Measurements from ENCODE around the gene EVA1B.

- TF ChIP-seq POLR2A (IDR thresholded peaks at IDR 0.05) = no peak
- TF ChIP-seq, protein P1, sequence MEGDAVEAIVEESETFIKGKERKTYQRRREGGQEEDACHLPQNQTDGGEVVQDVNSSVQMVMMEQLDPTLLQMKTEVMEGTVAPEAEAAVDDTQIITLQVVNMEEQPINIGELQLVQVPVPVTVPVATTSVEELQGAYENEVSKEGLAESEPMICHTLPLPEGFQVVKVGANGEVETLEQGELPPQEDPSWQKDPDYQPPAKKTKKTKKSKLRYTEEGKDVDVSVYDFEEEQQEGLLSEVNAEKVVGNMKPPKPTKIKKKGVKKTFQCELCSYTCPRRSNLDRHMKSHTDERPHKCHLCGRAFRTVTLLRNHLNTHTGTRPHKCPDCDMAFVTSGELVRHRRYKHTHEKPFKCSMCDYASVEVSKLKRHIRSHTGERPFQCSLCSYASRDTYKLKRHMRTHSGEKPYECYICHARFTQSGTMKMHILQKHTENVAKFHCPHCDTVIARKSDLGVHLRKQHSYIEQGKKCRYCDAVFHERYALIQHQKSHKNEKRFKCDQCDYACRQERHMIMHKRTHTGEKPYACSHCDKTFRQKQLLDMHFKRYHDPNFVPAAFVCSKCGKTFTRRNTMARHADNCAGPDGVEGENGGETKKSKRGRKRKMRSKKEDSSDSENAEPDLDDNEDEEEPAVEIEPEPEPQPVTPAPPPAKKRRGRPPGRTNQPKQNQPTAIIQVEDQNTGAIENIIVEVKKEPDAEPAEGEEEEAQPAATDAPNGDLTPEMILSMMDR (IDR thresholded peaks at IDR 0.05) = no peak
Observed at GRCh38 chr1:36345353-36345752, 21.9 kb upstream of the EVA1B start.

Data from uterus (tissue), 2 donors.